Right ventricle myocardium inferior (tissue), 1 donor: ENCODE data around the gene SIGLEC10. TPM values are rescaled to one million over a fixed set of nuclear protein-coding genes. Genes with fewer than 3 reads are reported as not detected.
"Not testable (repeated sequence)": the region's sequence is repeated elsewhere in the genome, so short reads cannot be mapped to it uniquely, and the experiment has no call there.

Source experiments
- ATAC-seq: fragments of 200-7000 bp; cut with Tn5 transposase; one replicate; pipeline ENCODE4 v1.9.1; 2020; ENCODE audit warnings: mild to moderate bottlenecking, moderate library complexity
- DNase-seq: peaks from one replicate; pipeline ENCODE4 v3.0.0; 2021; ENCODE audit errors: missing footprints
- intact Hi-C: fragments of 100-400 bp; cut with DNase I; formaldehyde crosslinking; loops from one replicate; pipeline ENCODE4 v1.11.0; 2022
- total RNA-seq: library from RNA; stranded (reverse); fragmentation: NEBNext Ultra II Directional; extraction: Animal tissue kit (Norgen Biotek cat#: 25700); gene quantifications from one replicate; pipeline ENCODE4 v1.2.1, GENCODE V29; 2021
- donor health status: DM: no; HTN: yes; CAD: no; lungs with severe emphysema.

SIGLEC10 gene
- total RNA-seq, 1 donor from 2014 or later = 1.1 TPM

DNA sequence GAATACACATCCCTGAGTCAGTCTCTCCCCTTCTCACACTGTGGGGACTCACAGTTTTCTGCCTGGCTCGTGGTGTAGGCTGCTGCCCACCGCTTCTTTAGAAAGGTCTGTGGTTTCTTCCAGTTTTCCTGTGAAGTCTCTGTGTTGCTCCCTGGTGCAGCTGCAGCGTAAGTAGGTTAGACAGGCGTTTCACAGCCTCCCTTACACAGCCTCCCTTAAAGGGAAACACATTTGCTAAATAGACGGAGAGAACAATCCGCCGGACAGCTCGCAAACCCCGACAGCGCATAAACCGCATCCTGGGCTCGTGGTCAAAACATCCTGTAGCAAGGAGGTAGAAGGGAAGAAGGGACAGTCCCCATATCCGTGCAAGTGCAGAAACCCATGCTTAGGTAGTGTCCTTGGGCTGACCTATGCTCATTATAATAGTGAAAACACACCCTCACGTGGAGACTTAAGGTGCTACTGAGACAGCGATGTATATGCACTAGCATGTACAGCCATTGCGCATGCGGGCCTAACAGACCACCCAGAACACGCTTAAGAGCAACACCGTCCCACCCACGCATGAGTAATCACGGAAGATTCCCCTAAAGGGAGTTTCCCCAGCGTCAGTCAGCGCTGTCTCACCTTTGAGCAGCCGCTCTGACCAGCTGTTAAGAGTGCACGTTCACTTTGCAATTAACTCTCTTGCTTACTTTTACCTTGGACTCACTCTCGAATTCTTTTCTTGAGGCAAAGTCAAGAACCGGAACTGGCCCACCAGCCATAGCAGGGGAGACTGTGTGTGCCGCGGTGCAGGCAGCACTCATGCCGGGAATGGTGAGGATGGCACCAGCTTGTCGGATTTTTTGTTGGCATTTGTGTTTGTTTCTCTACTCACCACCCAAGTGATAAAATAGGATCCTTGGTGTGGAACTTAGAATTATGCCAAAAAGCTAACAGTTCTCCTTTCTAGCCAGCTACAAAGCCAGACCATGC, 24.3 kb upstream of the SIGLEC10 start:
- ATAC-seq = no peak
- intact Hi-C loops = no loop called here
- DNase-seq = no peak

GRCh38 chr19:51440846-51441409, 23.5 kb upstream of the SIGLEC10 start:
- intact Hi-C loops = no loop called here
- ATAC-seq (no peak), DNase-seq (no peak)

GRCh38 chr19:51440052-51440451, 22.6 kb upstream of the SIGLEC10 start:
- DNase-seq (no peak), ATAC-seq (no peak)
- intact Hi-C loops = no loop called here

DNA sequence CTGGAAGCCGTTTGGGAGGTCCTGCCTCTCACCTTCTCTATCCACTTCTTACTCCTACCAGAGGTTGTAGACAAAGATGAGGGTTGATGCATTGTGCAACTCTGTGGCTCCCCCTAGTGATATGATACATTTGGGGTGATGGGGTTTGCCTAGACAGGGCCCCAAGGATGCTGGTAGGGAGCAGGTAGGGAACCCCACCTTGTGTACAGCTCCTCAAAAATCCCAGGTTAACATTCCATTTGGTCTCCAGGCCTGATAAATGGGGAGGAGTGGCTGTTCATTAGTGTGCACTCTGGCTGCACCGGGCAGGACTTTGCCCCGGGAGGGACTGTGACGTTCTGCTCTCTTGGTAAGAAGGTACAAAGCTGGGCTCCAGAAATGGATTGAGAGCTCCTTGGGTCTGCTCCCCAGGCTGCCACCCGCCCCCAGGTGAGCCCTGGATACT, 21.6 kb upstream of the SIGLEC10 start:
- intact Hi-C loops = loop anchor here (2.0 kb wide), 1 partner anchor 100 kb away; no protein-coding TSS in a partner anchor
- DNase-seq (no peak), ATAC-seq (no peak)

DNA sequence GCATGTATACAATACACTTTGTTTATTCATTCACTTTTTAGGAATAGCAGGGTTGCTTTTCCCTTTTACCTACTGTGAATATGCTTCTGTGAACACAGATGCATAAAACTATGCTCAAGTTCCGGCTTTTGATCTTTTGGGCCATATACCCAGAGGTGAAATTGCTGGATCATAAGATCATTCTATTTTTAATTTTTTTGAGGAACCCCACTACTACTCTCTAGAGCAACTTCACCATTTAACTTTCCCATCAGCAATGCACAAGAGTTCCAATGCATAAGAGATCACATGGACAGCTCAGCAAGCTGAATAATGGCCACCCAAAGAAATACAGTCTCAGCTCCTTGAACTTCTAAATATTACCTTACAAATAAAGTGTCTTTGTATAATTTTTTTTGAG, 17.0 kb upstream of the SIGLEC10 start:
- no peak for DNase-seq
- no peak for ATAC-seq
- intact Hi-C loops = no loop called here

DNA sequence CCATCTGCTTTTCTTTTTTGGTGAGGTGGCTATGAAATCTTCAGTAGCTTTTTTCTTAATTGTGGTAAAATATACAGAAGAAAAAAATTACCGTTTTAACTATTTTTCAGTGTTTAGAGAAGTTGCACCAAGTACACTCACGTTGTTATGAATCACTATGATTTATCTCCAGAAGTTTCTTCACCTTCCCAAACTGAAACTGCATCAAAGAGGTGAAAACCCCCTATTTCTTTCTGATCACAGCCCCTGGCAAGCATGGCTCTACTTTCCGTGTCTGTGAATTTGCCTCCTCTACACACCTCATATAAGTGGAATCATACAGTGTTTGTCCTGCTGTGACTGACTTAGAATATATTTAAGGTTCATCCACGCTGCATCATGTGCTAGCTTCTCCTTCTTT, 15.6 kb upstream of the SIGLEC10 start:
- DNase-seq = no peak
- no peak for ATAC-seq
- intact Hi-C loops = no loop called here

DNA sequence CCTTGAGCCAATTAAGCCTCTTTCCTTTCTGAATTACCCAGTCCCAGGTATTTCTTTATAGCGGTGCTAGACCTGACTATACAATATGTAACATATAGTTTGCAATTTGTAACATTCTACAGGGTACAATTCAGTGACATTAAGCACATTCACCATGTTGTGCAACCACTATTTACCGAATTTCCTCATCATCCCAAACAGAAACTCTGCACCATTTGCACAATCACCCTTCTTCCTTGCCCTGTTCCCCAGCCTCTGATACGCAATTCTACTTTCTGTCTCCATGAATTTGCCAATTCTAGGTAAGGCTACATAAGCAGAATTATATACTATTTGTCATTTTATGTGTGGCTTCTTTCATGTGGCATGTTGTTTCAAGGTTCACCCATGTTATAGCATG, 13.7 kb upstream of the SIGLEC10 start:
- no peak for DNase-seq
- intact Hi-C loops = no loop called here
- no peak for ATAC-seq

GRCh38 chr19:51430221-51430620, 12.8 kb upstream of the SIGLEC10 start:
- no peak for DNase-seq
- no peak for ATAC-seq
- intact Hi-C loops = no loop called here

- intact Hi-C loops = no loop called here
- DNase-seq (peak; percentile 74), ATAC-seq (no peak)
These were observed 9.8 kb upstream of the SIGLEC10 start for GRCh38 chr19:51427201-51427600.

DNA sequence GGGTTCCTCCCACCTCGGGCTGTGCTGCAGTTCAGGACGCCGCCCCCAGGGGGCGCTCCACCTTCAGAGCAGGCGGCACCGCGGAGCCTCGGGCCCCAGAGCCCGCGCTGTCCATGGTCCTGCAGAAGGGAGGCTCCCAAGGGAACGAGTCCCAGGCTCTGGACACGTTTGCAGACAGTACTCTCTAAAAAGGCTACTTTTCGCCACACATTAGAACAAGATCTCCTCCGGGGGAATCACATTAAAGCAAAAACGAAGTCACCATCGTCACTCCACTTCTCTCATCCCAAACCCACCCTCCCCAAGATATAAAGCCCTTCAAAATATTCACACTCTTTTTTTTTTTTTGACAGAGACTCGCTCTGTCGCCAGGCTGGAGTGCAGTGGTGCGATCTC, 4.6 kb upstream of the SIGLEC10 start:
- ATAC-seq (peak; percentile 70), DNase-seq (peak; percentile 95)
- intact Hi-C loops = no loop called here

- ATAC-seq = no peak
- no peak for DNase-seq
- intact Hi-C loops = no loop called here
These were observed 4.0 kb upstream of the SIGLEC10 start for GRCh38 chr19:51421229-51422052.

DNA sequence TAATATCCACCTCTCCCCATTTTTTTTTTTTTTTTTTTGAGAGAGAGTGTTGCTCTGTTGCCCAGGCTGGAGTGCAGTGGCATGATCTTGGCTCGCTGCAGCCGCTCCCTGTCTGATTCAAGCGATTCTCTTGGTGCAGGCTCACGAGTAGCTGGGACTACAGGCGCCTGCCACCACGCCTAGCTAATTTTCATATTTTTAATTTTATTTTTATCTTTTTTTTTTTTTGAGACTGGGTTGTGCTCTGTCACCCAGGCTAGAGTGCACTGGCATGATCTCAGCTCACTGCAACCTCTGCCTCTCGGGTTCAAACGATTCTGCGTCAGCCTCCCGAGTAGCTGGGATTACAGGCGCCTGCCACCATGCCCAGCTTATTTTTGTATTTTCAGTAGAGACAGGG, 3.1 kb upstream of the SIGLEC10 start:
- intact Hi-C loops, ATAC-seq, DNase-seq: not testable (repeated sequence)

GRCh38 chr19:51418707-51419106, 1.3 kb upstream of the SIGLEC10 start:
- ATAC-seq (no peak), DNase-seq (no peak)
- intact Hi-C loops = no loop called here

GRCh38 chr19:51417810-51418157, 342 bp upstream of the SIGLEC10 start:
- ATAC-seq = no peak
- intact Hi-C loops = no loop called here
- no peak for DNase-seq

DNA sequence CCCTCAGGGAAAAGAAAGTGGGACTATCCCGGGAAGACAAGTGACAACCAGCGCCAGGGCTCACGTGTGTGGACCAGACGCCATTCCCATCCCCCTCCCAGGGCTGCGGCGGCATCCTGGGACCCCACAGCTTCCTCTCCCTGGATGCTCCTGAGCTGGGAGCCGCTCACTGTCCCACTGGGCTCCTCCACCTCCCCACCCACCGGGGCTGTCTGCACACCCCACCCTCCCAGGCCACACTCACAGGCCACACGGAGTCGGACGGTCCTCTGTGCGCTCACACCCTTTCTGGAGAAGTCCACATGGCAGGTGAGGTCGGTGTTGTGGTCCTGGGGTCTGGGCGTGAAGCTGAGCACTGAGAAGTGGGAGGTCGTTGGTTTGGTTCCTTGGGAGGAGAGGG, 1.0 kb downstream of the SIGLEC10 start:
- DNase-seq, intact Hi-C loops, ATAC-seq: not testable (repeated sequence)

- no peak for DNase-seq
- intact Hi-C loops = no loop called here
- ATAC-seq = no peak
These were observed 2.3 kb downstream of the SIGLEC10 start for GRCh38 chr19:51415187-51415586.

DNA sequence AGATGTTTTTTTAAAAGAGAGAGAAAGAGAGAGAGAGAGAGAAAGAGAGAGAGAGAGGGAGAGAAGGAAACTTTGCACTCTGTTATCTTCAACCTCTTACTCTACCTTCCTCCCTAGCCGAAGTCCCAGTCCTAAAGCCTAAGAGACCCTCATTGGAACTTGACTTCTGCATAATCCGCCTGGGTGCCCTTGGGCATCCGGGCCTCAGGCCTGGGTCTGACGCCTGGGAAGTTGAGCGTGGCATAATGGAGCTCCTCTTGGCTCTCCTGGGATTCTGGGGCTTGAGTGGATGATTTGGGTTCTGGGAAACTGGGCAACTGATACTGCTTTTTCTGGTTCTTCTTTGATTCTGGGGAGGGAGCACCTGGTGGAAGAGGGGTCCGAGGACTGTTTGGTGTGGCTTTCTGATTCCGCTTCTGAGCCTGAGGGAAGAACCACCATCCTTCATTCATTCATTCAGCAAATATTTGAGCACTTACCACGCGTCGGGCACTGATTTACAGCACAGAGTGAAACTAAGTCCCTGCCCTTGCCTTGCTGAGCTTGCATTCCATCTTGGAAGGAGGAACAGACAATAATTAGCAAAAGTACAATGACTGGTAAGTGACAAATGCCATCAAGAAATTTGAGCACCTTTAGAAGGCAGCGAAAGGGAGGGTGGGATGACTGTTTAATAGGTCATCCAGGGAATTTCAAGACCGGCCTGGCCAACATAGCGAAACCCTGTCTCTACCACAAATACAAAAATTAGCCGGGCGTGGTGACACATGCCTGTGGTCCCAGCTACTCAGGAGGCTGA, 6.3 kb downstream of the SIGLEC10 start:
- ATAC-seq = no peak
- intact Hi-C loops = no loop called here
- DNase-seq = no peak

DNA sequence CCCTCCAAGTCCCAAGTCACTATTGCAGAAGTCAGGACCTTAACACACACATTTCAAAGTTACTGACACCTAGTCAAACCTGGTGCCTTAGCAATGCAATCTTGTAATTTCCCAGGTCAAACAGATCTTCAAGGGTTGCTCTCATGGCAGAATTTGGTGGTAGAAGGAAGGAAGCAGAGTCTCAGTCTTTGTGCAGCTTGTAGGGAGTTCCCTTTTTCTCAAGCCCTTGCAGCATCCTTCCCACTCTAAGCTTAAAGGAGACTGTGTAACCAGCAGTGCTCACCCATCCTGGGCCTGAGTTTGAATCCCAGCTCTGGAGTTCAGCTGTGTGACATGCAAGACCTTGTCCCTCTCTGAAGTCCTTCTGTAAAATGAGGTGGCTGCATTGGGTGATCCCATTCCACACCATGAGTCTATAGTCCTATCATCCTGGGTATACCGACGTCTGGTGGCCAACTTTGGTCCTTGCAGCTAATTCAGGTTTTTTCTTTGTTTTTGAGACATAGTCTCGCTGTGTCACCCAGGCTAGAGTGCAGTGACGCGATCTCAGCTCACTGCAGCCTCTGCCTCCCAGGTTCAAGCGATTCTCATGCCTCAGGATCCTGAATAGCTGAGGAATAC, 9.8 kb downstream of the SIGLEC10 start:
- peak; percentile 59 for ATAC-seq

More for the DNA sequence above, 9.8 kb downstream of the SIGLEC10 start:
- intact Hi-C loops = no loop called here
- DNase-seq = no peak
